DND-41 (cell line): Measurements from ENCODE around the gene TULP4.

Experiments used
- ATAC-seq: fragments of 200-7000 bp; cut with Tn5 transposase; 3 replicates; pipeline ENCODE4 v1.9.1; 2021; ENCODE audit warnings: low read depth; ENCODE audit not compliant: insufficient read depth
- DNase-seq: peaks from one replicate; pipeline ENCODE4 v3.0.0-alpha.2; 2020
- H2AFZ ChIP-seq: 2 replicates; pipeline ENCODE4 v1.6.0; 2012; ENCODE audit warnings: low read depth, low read length
- H3K27ac ChIP-seq: 2 replicates; pipeline ENCODE4 v1.5.1; 2012; ENCODE audit warnings: low read length, inconsistent platforms
- H3K27me3 ChIP-seq: fragments of 200-600 bp; sonication (generic); 2 replicates; pipeline ENCODE4 v1.6.0; 2012; ENCODE audit warnings: low read length, mild to moderate bottlenecking, inconsistent platforms; ENCODE audit not compliant: insufficient read depth, poor library complexity
- H3K36me3 ChIP-seq: 2 replicates; pipeline ENCODE4 v1.5.1; 2012; ENCODE audit warnings: low read length, inconsistent platforms; ENCODE audit not compliant: insufficient read depth
- H3K4me1 ChIP-seq: 2 replicates; pipeline ENCODE4 v1.5.1; 2012; ENCODE audit warnings: mild to moderate bottlenecking, low read length; ENCODE audit not compliant: insufficient read depth
- H3K4me2 ChIP-seq: 2 replicates; pipeline ENCODE4 v1.6.0; 2012; ENCODE audit warnings: mild to moderate bottlenecking, moderate library complexity, low read length, inconsistent platforms; ENCODE audit not compliant: insufficient read depth
- H3K4me3 ChIP-seq, 2 experiments: fragments of 200-600 bp in 1 of 2; shearing (Covaris generic) in 1 of 2; 2 replicates each; pipeline ENCODE4 v1.5.1; 2012 to 2016; ENCODE audit warnings: inconsistent platforms in 2 of 2, low read length in 2 of 2, mild to moderate bottlenecking in 2 of 2, low read depth in 1 of 2, moderate library complexity in 1 of 2
- H3K79me2 ChIP-seq: 2 replicates; pipeline ENCODE4 v1.6.0; 2012; ENCODE audit warnings: low read length, inconsistent platforms; ENCODE audit not compliant: insufficient read depth
- H3K9ac ChIP-seq: 2 replicates; pipeline ENCODE4 v1.6.0; 2012; ENCODE audit warnings: low read depth, mild to moderate bottlenecking, inconsistent platforms, low read length, moderate library complexity
- H3K9me3 ChIP-seq: 2 replicates; pipeline ENCODE4 v1.5.1; 2012; ENCODE audit warnings: low read length, moderate library complexity, mild to moderate bottlenecking, inconsistent platforms; ENCODE audit not compliant: insufficient read depth, severe bottlenecking
- H4K20me1 ChIP-seq: 2 replicates; pipeline ENCODE4 v1.6.0; 2012; ENCODE audit warnings: low read length; ENCODE audit not compliant: insufficient read depth
- CTCF ChIP-seq: IDR thresholded peaks from 2 replicates; pipeline ENCODE4 v1.5.1; 2012; ENCODE audit warnings: borderline replicate concordance, low read length, moderate library complexity, mild to moderate bottlenecking; ENCODE audit not compliant: poor library complexity, severe bottlenecking; ENCODE audit errors: extremely low read depth
- EZH2 ChIP-seq: IDR thresholded peaks from 3 replicates; pipeline ENCODE4 v1.6.1; 2012; ENCODE audit warnings: borderline replicate concordance, low read depth, mild to moderate bottlenecking, moderate library complexity, low read length, inconsistent platforms; ENCODE audit not compliant: severe bottlenecking

Gene TULP4

GRCh38 chr6:158396136-158396535, 83.9 kb downstream of the TULP4 start:
- peaks cover 5% of the 10 kb centered on the region; the same call in 1 of the 2 replicates for H3K79me2 ChIP-seq

GRCh38 chr6:158397578-158397977, 85.3 kb downstream of the TULP4 start:
- H3K79me2 ChIP-seq, result peaks cover 2% of the 10 kb centered on the region; the same call in 1 of the 2 replicates
- peaks cover 7% of the 10 kb centered on the region for H3K9me3 ChIP-seq
- TF ChIP-seq CTCF (no peak), EZH2 (no peak)
- H3K4me3 ChIP-seq, result no peak overlapping the region
- ATAC-seq, result no peak
- H3K9ac ChIP-seq, result no peak overlapping the region
- no peak overlapping the region for H2AFZ ChIP-seq
- H3K4me2 ChIP-seq, result no peak overlapping the region
- DNase-seq, result no peak
- no peaks in the 10 kb centered on the region for H3K4me1 ChIP-seq
- H3K27me3 ChIP-seq, result no peaks in the 10 kb centered on the region
- no peak overlapping the region for H3K27ac ChIP-seq
- H4K20me1 ChIP-seq, result peaks cover 7% of the 10 kb centered on the region; the same call in 1 of the 2 replicates
- H3K36me3 ChIP-seq, result peaks cover 10% of the 10 kb centered on the region

More at GRCh38 chr6:158396136-158396535, 83.9 kb downstream of the TULP4 start:
- no peak overlapping the region for H2AFZ ChIP-seq
- ATAC-seq (no peak), DNase-seq (no peak)
- H3K36me3 ChIP-seq, result peaks cover 10% of the 10 kb centered on the region
- no peak overlapping the region for H3K9ac ChIP-seq
- H3K4me1 ChIP-seq, result no peaks in the 10 kb centered on the region
- peaks cover 21% of the 10 kb centered on the region for H3K9me3 ChIP-seq
- no peak for TF ChIP-seq EZH2
- TF ChIP-seq CTCF, result no peak
- no peaks in the 10 kb centered on the region for H3K27me3 ChIP-seq
- H3K4me3 ChIP-seq, result no peak overlapping the region
- H3K4me2 ChIP-seq, result no peak overlapping the region
- H4K20me1 ChIP-seq, result peaks cover 7% of the 10 kb centered on the region; the same call in 1 of the 2 replicates
- no peak overlapping the region for H3K27ac ChIP-seq

- TF ChIP-seq CTCF, result no peak
- no peak for TF ChIP-seq EZH2
- Histone ChIP-seq H3K9ac (no peak overlapping the region), H3K9me3 (peaks cover 2% of the 10 kb centered on the region), H3K4me3 (no peak overlapping the region), H3K27me3 (no peaks in the 10 kb centered on the region), H3K4me2 (no peak overlapping the region), H3K36me3 (peaks cover 5% of the 10 kb centered on the region), H4K20me1 (peaks cover 9% of the 10 kb centered on the region; the same call in 1 of the 2 replicates), H3K27ac (no peak overlapping the region), H2AFZ (no peak overlapping the region), H3K4me1 (no peaks in the 10 kb centered on the region), H3K79me2 (peaks cover 2% of the 10 kb centered on the region; the same call in 1 of the 2 replicates)
- DNase-seq, result no peak
- ATAC-seq, result no peak
These were observed 86.2 kb downstream of the TULP4 start for GRCh38 chr6:158398252-158399024.
